HG02981 (cell line): ENCODE measurements around the gene NCOA7.
A peak's percentile ranks its signal among the peaks of the same experiment; 100 is the strongest.
"Not testable (repeated sequence)": the region's sequence is repeated elsewhere in the genome, so short reads cannot be mapped to it uniquely, and the experiment has no call there.

Experiments
- ATAC-seq: cut with Tn5 transposase; IDR thresholded peaks from one replicate; pipeline ENCODE4 v1.9.1; 2021; ENCODE audit warnings: mild to moderate bottlenecking, moderate library complexity; ENCODE audit not compliant: unreplicated experiment

NCOA7 gene

DNA sequence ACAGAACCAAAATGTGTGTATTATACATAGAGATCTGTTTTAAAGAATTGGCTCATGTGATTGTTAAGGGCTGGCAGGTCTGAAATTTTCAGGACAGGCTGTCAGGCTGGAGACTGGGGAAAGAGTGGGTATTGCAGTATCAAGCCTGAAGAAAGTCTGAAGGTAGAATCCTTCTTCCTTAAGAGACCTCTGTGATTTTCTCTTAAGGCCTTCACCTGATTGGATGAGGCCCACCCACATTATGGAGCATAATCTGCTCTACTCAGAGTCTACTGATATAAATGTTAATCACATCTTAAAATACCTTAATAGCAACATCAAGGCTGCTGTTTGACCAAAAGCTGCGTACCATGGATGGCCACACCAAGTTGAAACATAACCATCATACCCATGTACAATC is 122.4 kb downstream of the NCOA7 start:
- no peak for ATAC-seq

- no peak for ATAC-seq
Measured at GRCh38 chr6:125913864-125914351, 123.1 kb downstream of the NCOA7 start.

- ATAC-seq: no peak
Measured at GRCh38 chr6:125918230-125918629, 127.5 kb downstream of the NCOA7 start.

DNA sequence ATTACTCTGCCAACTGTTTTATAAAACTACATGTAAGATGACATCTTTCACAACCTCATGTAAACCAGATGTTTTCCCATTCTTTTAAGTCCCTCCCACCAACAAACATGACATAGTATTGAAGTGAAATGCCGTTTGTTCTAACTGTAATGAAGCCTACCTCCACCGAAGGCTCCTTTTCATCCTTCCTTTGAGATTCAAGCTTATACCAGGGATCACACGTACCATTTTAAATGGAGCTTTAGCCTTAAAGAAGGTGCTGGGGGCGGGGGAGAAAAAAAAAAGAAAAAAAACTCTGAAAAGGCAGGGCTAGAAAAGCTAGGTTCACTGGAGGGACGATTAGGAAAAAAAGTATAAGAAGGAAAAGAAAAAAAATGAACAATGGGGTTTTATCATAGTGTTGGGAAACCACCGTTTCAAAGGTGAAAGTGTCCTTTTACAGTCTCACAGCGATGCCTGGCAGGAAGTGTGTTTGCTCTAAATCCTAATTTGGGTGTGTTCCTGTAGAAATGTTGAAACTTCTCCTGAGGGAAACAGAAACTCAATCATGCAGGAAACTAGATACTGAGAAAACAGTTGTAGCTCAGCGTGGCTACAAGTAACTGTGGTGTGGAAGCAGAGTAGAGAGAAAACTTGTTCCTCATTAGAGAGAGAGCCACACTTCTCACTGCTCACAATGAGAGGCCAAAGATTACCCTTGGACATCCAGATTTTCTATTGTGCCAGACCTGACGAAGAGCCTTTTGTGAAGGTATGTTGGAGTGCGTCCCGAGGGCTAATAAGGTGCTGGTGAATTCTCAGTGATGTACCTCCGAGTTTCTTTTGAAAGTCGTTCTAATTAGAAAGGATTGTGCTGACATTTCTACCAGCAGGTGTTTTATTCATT is 128.2 kb downstream of the NCOA7 start:
- peak; percentile 97 for ATAC-seq

GRCh38 chr6:125919618-125920017 is 128.9 kb downstream of the NCOA7 start:
- ATAC-seq: no peak

- ATAC-seq: no peak
Measured at GRCh38 chr6:125922322-125922860, 131.6 kb downstream of the NCOA7 start.

GRCh38 chr6:125923366-125923877 is 132.7 kb downstream of the NCOA7 start:
- ATAC-seq: no peak

GRCh38 chr6:125924169-125924568 is 133.4 kb downstream of the NCOA7 start:
- ATAC-seq: no peak

- no peak for ATAC-seq
Measured at GRCh38 chr6:125924697-125925358, 134.1 kb downstream of the NCOA7 start.

- no peak for ATAC-seq
Measured at GRCh38 chr6:125926711-125927110, 136.0 kb downstream of the NCOA7 start.

- no peak for ATAC-seq
Measured at GRCh38 chr6:125927761-125928160, 137.0 kb downstream of the NCOA7 start.

- ATAC-seq: no peak
Measured at GRCh38 chr6:125930765-125931418, 140.1 kb downstream of the NCOA7 start.

DNA sequence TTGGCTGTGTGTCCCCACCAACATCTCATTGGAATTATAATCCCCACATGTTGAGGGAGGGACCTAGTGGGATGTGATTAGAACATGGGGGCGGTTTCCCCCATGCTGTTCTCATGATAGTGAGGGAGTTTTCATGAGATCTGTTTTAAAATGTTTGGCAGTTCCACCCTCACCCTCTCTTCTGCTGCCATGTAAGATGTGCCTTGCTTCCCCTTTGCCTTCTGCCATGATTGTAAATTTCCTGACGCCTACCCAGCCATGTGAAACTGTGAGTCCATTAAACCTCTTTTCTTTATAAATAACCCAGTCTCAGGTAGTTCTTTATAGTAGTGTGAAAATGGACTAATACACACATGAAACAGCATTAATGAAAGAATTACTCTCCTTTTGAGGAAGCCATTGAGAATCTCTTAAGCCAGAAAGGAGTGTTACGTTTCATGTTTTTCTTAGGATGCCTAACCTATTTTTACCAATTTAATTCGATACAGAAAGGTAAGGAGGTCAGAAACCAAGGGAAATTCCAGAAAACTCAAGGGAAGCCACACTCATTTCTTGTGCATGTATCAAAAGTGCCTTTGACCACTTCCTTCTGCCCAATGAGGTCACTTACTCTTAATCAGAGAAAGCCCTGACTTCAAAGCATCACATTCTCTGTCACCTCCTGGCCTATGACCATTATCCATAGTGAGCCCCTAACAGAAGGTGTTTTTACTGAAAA is 141.1 kb downstream of the NCOA7 start:
- peak; percentile 87 for ATAC-seq

GRCh38 chr6:125932451-125932795 is 141.7 kb downstream of the NCOA7 start:
- ATAC-seq: peak; percentile 23

GRCh38 chr6:125935520-125935919 is 144.8 kb downstream of the NCOA7 start:
- ATAC-seq: not testable (repeated sequence)

DNA sequence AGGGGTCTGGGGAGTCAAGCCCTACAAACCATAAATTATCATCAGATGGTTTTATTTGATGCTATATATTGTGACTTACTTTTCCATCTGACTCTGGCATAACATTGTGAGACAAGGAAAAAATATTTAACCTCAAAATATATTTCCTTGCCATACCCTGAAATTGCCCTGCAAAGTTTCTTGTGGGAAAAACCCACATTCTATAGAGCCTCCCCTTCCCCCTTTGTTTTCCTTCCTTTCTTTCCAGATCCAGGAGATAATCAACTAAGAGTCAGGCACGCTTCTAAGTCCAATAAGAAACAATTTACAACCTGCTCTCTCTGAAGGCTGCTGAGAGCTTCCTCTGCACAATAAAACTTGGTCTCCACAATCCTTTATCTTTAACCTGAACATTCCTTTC is 148.3 kb downstream of the NCOA7 start:
- ATAC-seq: no peak

DNA sequence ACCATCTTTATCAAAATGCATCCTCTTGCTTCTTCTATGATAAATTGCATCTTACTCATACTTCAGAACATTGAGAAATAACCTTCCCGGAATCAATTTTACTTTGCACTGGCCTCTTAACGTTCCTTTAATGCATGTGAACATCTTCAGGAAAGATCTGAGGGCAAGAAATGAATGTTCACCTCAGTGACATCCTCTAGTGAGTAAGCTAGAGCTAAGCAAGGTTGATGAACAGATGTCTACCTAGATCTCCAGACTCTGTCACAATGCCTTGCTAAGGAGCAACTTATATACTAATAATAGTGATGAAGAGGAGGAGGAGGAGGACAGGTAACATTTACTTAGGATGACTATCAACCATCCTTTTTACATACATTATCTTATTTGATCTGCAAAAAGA is 149.0 kb downstream of the NCOA7 start:
- ATAC-seq: no peak

GRCh38 chr6:125940247-125941041 is 149.7 kb downstream of the NCOA7 start:
- ATAC-seq: no peak

DNA sequence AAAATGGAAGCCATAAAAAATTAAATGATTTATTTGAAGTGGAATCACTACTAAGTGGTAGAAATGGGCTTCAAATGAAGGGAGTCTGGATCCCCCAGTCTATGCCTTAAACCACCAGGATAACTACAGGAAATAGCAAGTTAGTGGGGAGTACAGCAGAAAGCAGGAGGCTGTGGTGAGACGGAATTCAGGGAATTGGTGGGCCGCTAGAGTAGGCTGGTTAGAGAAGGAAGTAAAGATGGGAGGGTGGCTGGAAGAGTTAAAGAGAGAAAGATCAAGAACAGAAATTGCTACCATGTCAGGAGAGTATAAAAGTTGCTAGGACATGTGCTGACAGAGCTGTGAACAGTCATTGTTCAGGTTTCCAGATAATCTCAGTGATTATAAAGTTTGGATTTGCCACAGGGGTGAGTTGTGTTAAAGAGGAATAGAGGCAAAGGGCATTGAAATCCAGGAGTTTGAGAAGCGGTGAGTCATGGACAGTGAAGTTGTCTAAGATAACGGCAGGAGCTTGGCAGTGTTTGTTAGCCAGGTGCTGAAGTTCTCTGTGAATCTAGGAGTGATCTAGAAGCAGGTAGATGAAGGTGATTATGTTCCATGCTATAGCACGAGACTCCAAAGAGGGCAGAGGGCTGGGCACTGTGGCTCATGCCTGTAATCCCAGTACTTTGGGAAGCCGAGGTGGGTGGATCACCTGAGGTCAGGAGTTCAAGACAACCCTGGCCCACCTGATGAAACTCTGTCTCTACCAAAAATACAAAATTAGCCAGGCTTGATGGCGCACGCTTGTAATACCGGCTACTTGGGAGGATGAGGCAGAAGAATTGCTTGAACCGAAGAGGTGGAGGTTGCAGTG is 152.1 kb downstream of the NCOA7 start:
- ATAC-seq: no peak
